ENCODE data around the gene VPS37D.

The VPS37D gene

GRCh38 chr7:73706126-73707044 is 38.8 kb downstream of the VPS37D start:
- H3F3A ChIP-seq (ENCODE audit: insufficient read depth, low read length): no peaks in the 10 kb centered on the region
- no peak for DNase-seq

GRCh38 chr7:73707045-73707631 is 39.5 kb downstream of the VPS37D start:
- no peak overlapping the region for H3K4me2 ChIP-seq (ENCODE audit: low read depth, low read length)
- H3K79me2 ChIP-seq (ENCODE audit: low read length): no peaks in the 10 kb centered on the region
- no peaks in the 10 kb centered on the region for H3F3A ChIP-seq (ENCODE audit: insufficient read depth, low read length)
- no peaks in the 10 kb centered on the region for H3K4me1 ChIP-seq (ENCODE audit: low read length)
- H3K27ac ChIP-seq (ENCODE audit: low read length): no peak overlapping the region
- H3K4me3 ChIP-seq (ENCODE audit: low read length): no peak overlapping the region
- no peaks in the 10 kb centered on the region for H3K27me3 ChIP-seq (replicated peaks; ENCODE audit: insufficient read depth, low read length)
- H4K20me1 ChIP-seq (ENCODE audit: insufficient read depth, low read length): no peaks in the 10 kb centered on the region
- no peak overlapping the region for H3K9ac ChIP-seq (ENCODE audit: low read length)
- no peaks in the 10 kb centered on the region for H3K9me3 ChIP-seq (replicated peaks; ENCODE audit: insufficient read depth, low read length)
- no peak for TF ChIP-seq EZH2 (optimal IDR thresholded peaks at IDR 0.05; ENCODE audit: low read depth, low read length)
- no peak for TF ChIP-seq EZH2phosphoT487 (IDR thresholded peaks at IDR 0.05; ENCODE audit: low read length)
- TF ChIP-seq CTCF (IDR thresholded peaks at IDR 0.05; ENCODE audit: low read length): no peak
- no peak overlapping the region for H2AFZ ChIP-seq (ENCODE audit: low read length)
- no peaks in the 10 kb centered on the region for H3K9me2 ChIP-seq (replicated peaks; ENCODE audit: insufficient read depth, low read length)
- DNase-seq: no peak
- H3K36me3 ChIP-seq (replicated peaks; ENCODE audit: insufficient read depth, low read length): no peaks in the 10 kb centered on the region

More at GRCh38 chr7:73706126-73707044, 38.8 kb downstream of the VPS37D start:
- Histone ChIP-seq H3K9me2 (replicated peaks; ENCODE audit: insufficient read depth, low read length) (no peaks in the 10 kb centered on the region), H3K79me2 (ENCODE audit: low read length) (no peaks in the 10 kb centered on the region), H3K9ac (ENCODE audit: low read length) (no peak overlapping the region), H2AFZ (ENCODE audit: low read length) (no peak overlapping the region), H3K4me3 (ENCODE audit: low read length) (no peak overlapping the region), H3K27me3 (replicated peaks; ENCODE audit: insufficient read depth, low read length) (no peaks in the 10 kb centered on the region), H4K20me1 (ENCODE audit: insufficient read depth, low read length) (no peaks in the 10 kb centered on the region; the same call in 1 of the 2 replicates), H3K9me3 (replicated peaks; ENCODE audit: insufficient read depth, low read length) (no peaks in the 10 kb centered on the region), H3K36me3 (replicated peaks; ENCODE audit: insufficient read depth, low read length) (no peaks in the 10 kb centered on the region), H3K4me1 (ENCODE audit: low read length) (no peaks in the 10 kb centered on the region), H3K4me2 (ENCODE audit: low read depth, low read length) (no peak overlapping the region), H3K27ac (ENCODE audit: low read length) (no peak overlapping the region)
- TF ChIP-seq EZH2phosphoT487 (IDR thresholded peaks at IDR 0.05; ENCODE audit: low read length): no peak
- no peak for TF ChIP-seq CTCF (IDR thresholded peaks at IDR 0.05; ENCODE audit: low read length)
- no peak for TF ChIP-seq EZH2 (optimal IDR thresholded peaks at IDR 0.05; ENCODE audit: low read depth, low read length)

GRCh38 chr7:73708961-73709549 is 41.4 kb downstream of the VPS37D start:
- H4K20me1 ChIP-seq (ENCODE audit: insufficient read depth, low read length): no peaks in the 10 kb centered on the region
- H2AFZ ChIP-seq (ENCODE audit: low read length): no peak overlapping the region
- H3K9me3 ChIP-seq (replicated peaks; ENCODE audit: insufficient read depth, low read length): no peaks in the 10 kb centered on the region
- no peaks in the 10 kb centered on the region for H3F3A ChIP-seq (ENCODE audit: insufficient read depth, low read length)
- no peak overlapping the region for H3K27ac ChIP-seq (ENCODE audit: low read length)
- no peaks in the 10 kb centered on the region for H3K27me3 ChIP-seq (replicated peaks; ENCODE audit: insufficient read depth, low read length)
- no peaks in the 10 kb centered on the region for H3K4me1 ChIP-seq (ENCODE audit: low read length)
- H3K36me3 ChIP-seq (replicated peaks; ENCODE audit: insufficient read depth, low read length): no peaks in the 10 kb centered on the region
- no peak overlapping the region for H3K9ac ChIP-seq (ENCODE audit: low read length)
- H3K79me2 ChIP-seq (ENCODE audit: low read length): no peaks in the 10 kb centered on the region
- TF ChIP-seq CTCF (IDR thresholded peaks at IDR 0.05; ENCODE audit: low read length): no peak
- TF ChIP-seq EZH2 (optimal IDR thresholded peaks at IDR 0.05; ENCODE audit: low read depth, low read length): no peak
- no peak for TF ChIP-seq EZH2phosphoT487 (IDR thresholded peaks at IDR 0.05; ENCODE audit: low read length)
- no peak overlapping the region for H3K4me3 ChIP-seq (ENCODE audit: low read length)
- H3K9me2 ChIP-seq (replicated peaks; ENCODE audit: insufficient read depth, low read length): no peaks in the 10 kb centered on the region
- no peak for DNase-seq
- H3K4me2 ChIP-seq (ENCODE audit: low read depth, low read length): no peak overlapping the region
